Measurements from ENCODE around the gene SNX11. TPM values are rescaled to one million over a fixed set of nuclear protein-coding genes. Genes with fewer than 3 reads are reported as not detected.
"Not testable (repeated sequence)": the region's sequence is repeated elsewhere in the genome, so short reads cannot be mapped to it uniquely, and the experiment has no call there.

The SNX11 gene
- total RNA-seq, 1 donor from 2014 or later, result 22.6 TPM

DNA sequence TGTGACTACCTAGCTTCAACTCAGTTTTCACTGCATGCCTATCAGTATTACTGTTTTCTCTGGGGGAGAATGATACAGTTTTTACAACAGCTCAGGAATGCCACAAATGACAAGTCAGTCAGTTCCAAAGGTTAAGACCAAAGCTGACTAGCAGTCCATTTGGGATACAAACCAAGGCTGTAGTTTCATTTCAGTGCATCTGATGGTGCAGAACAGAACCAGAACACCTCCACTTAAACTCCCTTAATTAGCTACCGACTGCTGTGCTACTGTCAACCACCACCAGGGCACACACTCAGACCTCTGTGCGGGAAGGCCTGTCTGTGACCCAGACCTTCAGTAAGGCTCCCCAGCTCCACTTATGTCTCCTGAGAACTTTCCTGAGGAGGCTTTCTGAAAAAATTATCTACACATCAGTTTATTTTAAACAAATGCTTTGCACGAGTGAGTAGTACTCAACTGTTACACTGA is 39.0 kb upstream of the SNX11 start:
- H3K36me3 Mint-ChIP-seq (ENCODE audit: low read depth), result peaks cover 9% of the 10 kb centered on the region
- H3K9me3 Mint-ChIP-seq, result no peaks in the 10 kb centered on the region
- peak; percentile 57 for TF ChIP-seq CTCF (conservative IDR thresholded peaks at IDR 0.05)
- H3K27me3 Mint-ChIP-seq (ENCODE audit: low read depth), result no peaks in the 10 kb centered on the region
- no peak overlapping the region for H3K27ac Mint-ChIP-seq (ENCODE audit: unreplicated experiment)
- peak overlapping the region; percentile 27 for H3K4me3 Mint-ChIP-seq
- DNase-seq (ENCODE audit: low read depth, low spot score), result no peak
- peaks cover 12% of the 10 kb centered on the region for H3K4me1 Mint-ChIP-seq

DNA sequence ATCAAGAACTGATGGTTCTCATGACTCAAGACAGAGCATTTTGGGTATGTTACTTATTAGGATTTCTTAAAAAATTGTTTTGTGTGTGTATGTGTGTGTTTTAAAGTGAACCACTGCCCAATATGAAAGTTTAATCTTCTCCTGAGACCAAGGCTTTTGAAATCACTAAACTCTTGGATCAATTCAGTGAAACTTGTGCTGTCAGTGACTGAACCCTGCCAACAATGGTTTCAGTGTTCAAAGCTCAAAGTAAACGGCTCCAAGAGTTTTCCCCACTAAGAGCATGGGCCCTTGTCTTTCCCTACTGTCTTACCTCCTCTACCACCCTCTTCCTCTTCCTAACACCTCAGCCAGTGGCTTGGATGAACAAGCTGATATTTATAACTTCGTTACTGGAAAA is 37.4 kb upstream of the SNX11 start:
- Mint-ChIP-seq H3K4me3 (no peak overlapping the region), H3K4me1 (peaks cover 18% of the 10 kb centered on the region), H3K27me3 (ENCODE audit: low read depth) (peaks cover 3% of the 10 kb centered on the region), H3K36me3 (ENCODE audit: low read depth) (peaks cover 14% of the 10 kb centered on the region), H3K27ac (ENCODE audit: unreplicated experiment) (no peak overlapping the region), H3K9me3 (no peaks in the 10 kb centered on the region)
- no peak for TF ChIP-seq CTCF (conservative IDR thresholded peaks at IDR 0.05)
- no peak for DNase-seq (ENCODE audit: low read depth, low spot score)

DNA sequence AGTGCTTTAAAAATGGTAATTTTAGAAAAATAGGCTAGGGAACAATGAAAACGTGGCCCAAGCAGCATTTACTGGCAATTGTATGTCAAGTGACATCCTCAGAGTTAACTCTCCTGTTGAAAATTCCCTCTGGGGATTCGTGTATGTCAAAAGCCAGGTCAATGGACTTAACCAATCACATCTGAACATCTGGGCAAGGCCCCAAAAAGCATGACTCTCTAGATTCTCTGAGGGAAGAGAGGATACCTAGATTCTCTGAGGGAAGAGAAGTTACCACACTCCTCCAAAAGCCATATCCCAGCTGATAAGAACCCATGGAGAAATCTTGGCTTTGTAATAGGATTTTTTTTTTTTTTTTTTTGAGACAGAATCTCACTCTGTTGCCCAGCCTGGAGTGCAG is 35.9 kb upstream of the SNX11 start:
- no peak overlapping the region for H3K27ac Mint-ChIP-seq (ENCODE audit: unreplicated experiment)
- peaks cover 15% of the 10 kb centered on the region for H3K4me1 Mint-ChIP-seq
- peaks cover 14% of the 10 kb centered on the region for H3K36me3 Mint-ChIP-seq (ENCODE audit: low read depth)
- no peak for TF ChIP-seq CTCF (conservative IDR thresholded peaks at IDR 0.05)
- H3K9me3 Mint-ChIP-seq, result no peaks in the 10 kb centered on the region
- H3K4me3 Mint-ChIP-seq, result no peak overlapping the region
- no peak for DNase-seq (ENCODE audit: low read depth, low spot score)
- H3K27me3 Mint-ChIP-seq (ENCODE audit: low read depth), result peaks cover 3% of the 10 kb centered on the region

GRCh38 chr17:48072811-48073210 is 34.8 kb upstream of the SNX11 start:
- H3K4me3 Mint-ChIP-seq; H3K9me3 Mint-ChIP-seq; H3K27ac Mint-ChIP-seq (ENCODE audit: unreplicated experiment); H3K27me3 Mint-ChIP-seq (ENCODE audit: low read depth); DNase-seq (ENCODE audit: low read depth, low spot score): not testable (repeated sequence)
- Mint-ChIP-seq H3K36me3 (ENCODE audit: low read depth) (peaks cover 12% of the 10 kb centered on the region), H3K4me1 (peaks cover 11% of the 10 kb centered on the region)

DNA sequence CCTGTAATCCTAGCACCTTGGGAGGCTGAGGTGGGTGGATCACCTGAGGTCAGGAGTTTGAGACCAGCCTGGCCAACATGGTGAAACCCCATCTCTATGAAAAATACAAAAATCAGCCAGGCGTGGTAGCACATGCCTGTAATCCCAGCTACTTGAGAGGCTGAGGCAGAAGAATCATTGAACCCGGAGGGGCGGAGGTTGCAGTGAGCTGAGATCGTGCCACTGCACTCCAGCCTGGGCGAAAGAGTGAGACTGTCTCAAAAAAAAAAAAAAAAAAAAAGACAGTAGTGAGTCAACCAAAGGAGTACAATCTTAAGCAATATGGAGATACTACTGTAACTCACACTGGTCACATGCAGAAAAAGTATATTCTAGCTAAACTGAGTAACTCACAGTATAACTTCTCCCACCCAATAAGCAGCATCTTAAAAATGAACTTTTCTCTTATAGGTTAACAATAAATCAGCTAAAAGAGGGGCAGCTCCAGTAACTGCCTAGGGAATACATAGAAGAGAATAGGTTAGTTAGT is 33.9 kb upstream of the SNX11 start:
- H3K9me3 Mint-ChIP-seq; H3K27me3 Mint-ChIP-seq (ENCODE audit: low read depth); H3K4me3 Mint-ChIP-seq; H3K27ac Mint-ChIP-seq (ENCODE audit: unreplicated experiment); H3K36me3 Mint-ChIP-seq (ENCODE audit: low read depth); DNase-seq (ENCODE audit: low read depth, low spot score): not testable (repeated sequence)
- H3K4me1 Mint-ChIP-seq, result peaks cover 11% of the 10 kb centered on the region

GRCh38 chr17:48074322-48075081 is 33.1 kb upstream of the SNX11 start:
- peak; percentile 79 for TF ChIP-seq CTCF (conservative IDR thresholded peaks at IDR 0.05)
- Mint-ChIP-seq H3K4me1 (peaks cover 11% of the 10 kb centered on the region), H3K27me3 (ENCODE audit: low read depth) (peaks cover 3% of the 10 kb centered on the region), H3K9me3 (no peaks in the 10 kb centered on the region), H3K36me3 (ENCODE audit: low read depth) (peaks cover 6% of the 10 kb centered on the region), H3K4me3 (no peak overlapping the region), H3K27ac (ENCODE audit: unreplicated experiment) (no peak overlapping the region)
- DNase-seq (ENCODE audit: low read depth, low spot score), result peak; percentile 76

GRCh38 chr17:48077152-48077551 is 30.4 kb upstream of the SNX11 start:
- H3K36me3 Mint-ChIP-seq (ENCODE audit: low read depth); DNase-seq (ENCODE audit: low read depth, low spot score); H3K4me1 Mint-ChIP-seq; H3K4me3 Mint-ChIP-seq; H3K27me3 Mint-ChIP-seq (ENCODE audit: low read depth); H3K27ac Mint-ChIP-seq (ENCODE audit: unreplicated experiment); H3K9me3 Mint-ChIP-seq: not testable (repeated sequence)

Data from neural crest cell (in vitro differentiated cells).